ENCODE data around the gene TOMM40L. TPM values are rescaled to one million over a fixed set of nuclear protein-coding genes. Genes with fewer than 3 reads are reported as not detected.
A peak's percentile ranks its signal among the peaks of the same experiment; 100 is the strongest.

The TOMM40L gene
- total and polyA plus RNA-seq, 12 donors: 7.0 to 18.4 (median 11.9) TPM

- WGBS, 4 donors: 2 to 5% (median 3%) methylated on average over 22 to 62 of the region's 62 CpGs
- peaks cover 0 to 3% (median 0%) of the 10 kb centered on the region in 3 donors for H3K9me3 ChIP-seq (replicated peaks in 1 of 3)
- H3K27me3 ChIP-seq: peaks cover 32% of the 10 kb centered on the region
- TF ChIP-seq POLR2A (IDR thresholded peaks at IDR 0.05) (no peak), CTCF (IDR thresholded peaks at IDR 0.05) (no peak)
- intact Hi-C loops (cut with DNase I): no loop called here
- no peaks in the 10 kb centered on the region for H3K36me3 ChIP-seq (replicated peaks in 1 of 2)
- no peaks in the 10 kb centered on the region for H3K4me1 ChIP-seq (replicated peaks in 1 of 2)
- peak within 1 kb of the TSS in 2 of 4 donors; percentile 7 to 47 for H3K4me3 ChIP-seq
- DNase-seq: peak; percentile 25 to 60 (median 46)
- no peak within 1 kb of the TSS for H3K27ac ChIP-seq
Observed at GRCh38 chr1:161258439-161259344, 32.8 kb downstream of the TOMM40L start, which contains the start of gene PCP4L1. TSS of gene PCP4L1 (plus strand) at chr1:161258745. CDS start at chr1:161258975, 230 bp downstream.

- intact Hi-C loops (cut with DNase I): no loop called here
- DNase-seq: no peak
- no peak overlapping the region for H3K27ac ChIP-seq
- H3K4me3 ChIP-seq: peak overlapping the region in 1 of 4 donors; percentile 47
- no peaks in the 10 kb centered on the region for H3K4me1 ChIP-seq (replicated peaks in 1 of 2)
- WGBS, 4 donors: 43 to 53% (median 48%) methylated on average over 6 of the region's 6 CpGs
- no peaks in the 10 kb centered on the region for H3K36me3 ChIP-seq (replicated peaks in 1 of 2)
- TF ChIP-seq POLR2A (IDR thresholded peaks at IDR 0.05) (no peak), CTCF (IDR thresholded peaks at IDR 0.05) (no peak)
- peaks cover 32% of the 10 kb centered on the region for H3K27me3 ChIP-seq
- peaks cover 0 to 3% (median 0%) of the 10 kb centered on the region in 3 donors for H3K9me3 ChIP-seq (replicated peaks in 1 of 3)
Observed at GRCh38 chr1:161259345-161259702, 33.5 kb downstream of the TOMM40L start.

- intact Hi-C loops (cut with DNase I): no loop called here
- Histone ChIP-seq H3K27me3 (peaks cover 32% of the 10 kb centered on the region), H3K4me1 (replicated peaks in 1 of 2) (no peaks in the 10 kb centered on the region), H3K4me3 (no peak overlapping the region), H3K36me3 (replicated peaks in 1 of 2) (no peaks in the 10 kb centered on the region), H3K9me3 (replicated peaks in 1 of 3) (peaks cover 0 to 3% (median 0%) of the 10 kb centered on the region in 3 donors), H3K27ac (no peak overlapping the region)
- WGBS, 4 donors: 74 to 96% (median 79%) methylated on average over 1 of the region's 1 CpG
- no peak for DNase-seq
- TF ChIP-seq POLR2A (IDR thresholded peaks at IDR 0.05): no peak
- TF ChIP-seq CTCF (IDR thresholded peaks at IDR 0.05): no peak
Observed at GRCh38 chr1:161259765-161260164, 33.9 kb downstream of the TOMM40L start.

- Histone ChIP-seq H3K27me3 (peaks cover 32% of the 10 kb centered on the region), H3K27ac (no peak overlapping the region), H3K4me3 (no peak overlapping the region), H3K36me3 (replicated peaks in 1 of 2) (no peaks in the 10 kb centered on the region), H3K4me1 (replicated peaks in 1 of 2) (no peaks in the 10 kb centered on the region), H3K9me3 (replicated peaks in 1 of 3) (peaks cover 0 to 3% (median 0%) of the 10 kb centered on the region in 3 donors)
- TF ChIP-seq CTCF (IDR thresholded peaks at IDR 0.05) (no peak), POLR2A (IDR thresholded peaks at IDR 0.05) (no peak)
- WGBS, 4 donors: 47 to 54% (median 52%) methylated on average over 9 of the region's 9 CpGs
- no peak for DNase-seq
- intact Hi-C loops (cut with DNase I): no loop called here
Observed at GRCh38 chr1:161260376-161261260, 34.8 kb downstream of the TOMM40L start.

Measured in adrenal gland (tissue), 12 donors.